H9 (cell line): ENCODE results near the gene CERS1. TPM values are rescaled to one million over a fixed set of nuclear protein-coding genes. Genes with fewer than 3 reads are reported as not detected.

Experiments used
- DNase-seq: peaks from one replicate; pipeline ENCODE4 v3.0.0-alpha.2; 2017
- H2AFZ ChIP-seq: one replicate; pipeline ENCODE4 v1.6.1; 2013; ENCODE audit warnings: mild to moderate bottlenecking, low read length, control low read depth, moderate library complexity
- H2AK5ac ChIP-seq: 2 replicates; pipeline ENCODE4 v1.6.1; 2013; ENCODE audit warnings: low read length, control low read depth, mixed read lengths; ENCODE audit not compliant: insufficient read length
- H2BK120ac ChIP-seq: one replicate; pipeline ENCODE4 v1.6.1; 2013; ENCODE audit warnings: low read depth, mild to moderate bottlenecking, low read length, control low read depth, inconsistent platforms; ENCODE audit not compliant: poor library complexity, severe bottlenecking
- H2BK12ac ChIP-seq: 2 replicates; pipeline ENCODE4 v1.6.1; 2013; ENCODE audit warnings: low read length, control low read depth, mixed read lengths, low read depth; ENCODE audit not compliant: insufficient read length
- H2BK15ac ChIP-seq: 2 replicates; pipeline ENCODE4 v1.6.1; 2013; ENCODE audit warnings: low read depth, low read length, control low read depth
- H2BK20ac ChIP-seq: one replicate; pipeline ENCODE4 v1.6.1; 2013; ENCODE audit warnings: low read depth, mild to moderate bottlenecking, low read length, control low read depth, inconsistent platforms; ENCODE audit not compliant: poor library complexity, severe bottlenecking
- H2BK5ac ChIP-seq: 2 replicates; pipeline ENCODE4 v1.6.1; 2013; ENCODE audit warnings: low read length, control low read depth, mixed read lengths; ENCODE audit not compliant: insufficient read length
- H3K14ac ChIP-seq: 2 replicates; pipeline ENCODE4 v1.6.1; 2013; ENCODE audit warnings: low read length, control low read depth; ENCODE audit not compliant: insufficient read depth
- H3K18ac ChIP-seq: 2 replicates; pipeline ENCODE4 v1.6.1; 2013; ENCODE audit warnings: low read depth, mild to moderate bottlenecking, mixed read lengths, low read length, control low read depth; ENCODE audit not compliant: insufficient read length
- H3K23ac ChIP-seq: 2 replicates; pipeline ENCODE4 v1.6.1; 2013; ENCODE audit warnings: low read length, control low read depth, mixed read lengths, low read depth; ENCODE audit not compliant: insufficient read length
- H3K23me2 ChIP-seq: 2 replicates; pipeline ENCODE4 v1.6.1; 2013; ENCODE audit warnings: low read depth, mild to moderate bottlenecking, mixed read lengths, low read length, control low read depth; ENCODE audit not compliant: insufficient read length, poor library complexity, severe bottlenecking
- H3K27ac ChIP-seq: 2 replicates; pipeline ENCODE4 v1.5.1; 2013; ENCODE audit warnings: low read length, control low read depth, mixed read lengths, low read depth; ENCODE audit not compliant: insufficient read length
- H3K27me3 ChIP-seq: 2 replicates; pipeline ENCODE4 v1.6.1; 2013; ENCODE audit warnings: low read length, control low read depth, inconsistent platforms; ENCODE audit not compliant: insufficient read depth
- H3K4ac ChIP-seq: 2 replicates; pipeline ENCODE4 v1.6.1; 2013; ENCODE audit warnings: low read depth, mild to moderate bottlenecking, control low read depth, inconsistent platforms, low read length, moderate library complexity
- H3K4me1 ChIP-seq: 2 replicates; pipeline ENCODE4 v1.6.1; 2013; ENCODE audit warnings: low read length, control low read depth, inconsistent platforms; ENCODE audit not compliant: insufficient read depth
- H3K4me2 ChIP-seq: 2 replicates; pipeline ENCODE4 v1.6.1; 2013; ENCODE audit warnings: low read length, control low read depth, mixed read lengths; ENCODE audit not compliant: insufficient read length, insufficient read depth
- H3K56ac ChIP-seq: 2 replicates; pipeline ENCODE4 v1.6.1; 2013; ENCODE audit warnings: low read depth, mild to moderate bottlenecking, mixed read lengths, low read length, control low read depth; ENCODE audit not compliant: insufficient read length
- H3K79me1 ChIP-seq: 2 replicates; pipeline ENCODE4 v1.6.1; 2013; ENCODE audit warnings: low read depth, mild to moderate bottlenecking, moderate library complexity, low read length, control low read depth, inconsistent platforms; ENCODE audit not compliant: insufficient read depth, poor library complexity, severe bottlenecking
- H3K79me2 ChIP-seq: 2 replicates; pipeline ENCODE4 v1.6.1; 2013; ENCODE audit warnings: low read length, control low read depth, inconsistent platforms; ENCODE audit not compliant: insufficient read depth
- H3K9ac ChIP-seq: 2 replicates; pipeline ENCODE4 v1.6.1; 2013; ENCODE audit warnings: low read length, control low read depth, mixed read lengths; ENCODE audit not compliant: insufficient read length; ENCODE audit errors: extremely low read depth
- H3K9me3 ChIP-seq: one replicate; pipeline ENCODE4 v1.6.1; 2013; ENCODE audit warnings: low read depth, low read length, inconsistent platforms; ENCODE audit not compliant: control insufficient read depth
- H3T11ph ChIP-seq: one replicate; pipeline ENCODE4 v1.6.1; 2013; ENCODE audit warnings: mild to moderate bottlenecking, low read length, control low read depth, inconsistent platforms
- H4K20me1 ChIP-seq: one replicate; pipeline ENCODE4 v1.6.1; 2013; ENCODE audit not compliant: control insufficient read depth, insufficient read length, insufficient read depth
- H4K5ac ChIP-seq: 2 replicates; pipeline ENCODE4 v1.6.1; 2013; ENCODE audit warnings: low read depth, mild to moderate bottlenecking, mixed read lengths, low read length, control low read depth; ENCODE audit not compliant: insufficient read length
- H4K8ac ChIP-seq: replicated peaks from 2 replicates; pipeline ENCODE4 v1.6.1; 2013; ENCODE audit warnings: low read length, control low read depth, mixed read lengths, low read depth; ENCODE audit not compliant: insufficient read length
- H4K91ac ChIP-seq: 2 replicates; pipeline ENCODE4 v1.6.1; 2013; ENCODE audit warnings: low read depth, mild to moderate bottlenecking, moderate library complexity, mixed read lengths, low read length, control low read depth; ENCODE audit not compliant: insufficient read length
- H3K27ac Mint-ChIP-seq, 3 experiments: 2 replicates in 2 of 3; 3 replicates in 1 of 3; pipeline ENCODE4 v1.8.0; 2020 to 2021; ENCODE audit warnings: mixed read lengths in 3 of 3, mild to moderate bottlenecking in 1 of 3, moderate library complexity in 1 of 3
- H3K27me3 Mint-ChIP-seq: 2 replicates; pipeline ENCODE4 v1.8.0; 2021; ENCODE audit warnings: low read depth, mild to moderate bottlenecking, moderate library complexity, mixed read lengths
- H3K36me3 Mint-ChIP-seq, 3 experiments: 2 replicates in 2 of 3; 3 replicates in 1 of 3; pipeline ENCODE4 v1.8.0; 2020 to 2021; ENCODE audit warnings: low read depth in 3 of 3, mixed read lengths in 3 of 3; ENCODE audit not compliant: insufficient read depth in 1 of 3
- H3K4me1 Mint-ChIP-seq, 2 experiments: 2 replicates each; pipeline ENCODE4 v1.8.0; 2020; ENCODE audit warnings: mixed read lengths in 2 of 2
- H3K4me3 Mint-ChIP-seq, 2 experiments: 2 replicates in 1 of 2; 3 replicates in 1 of 2; pipeline ENCODE4 v1.8.0; 2020 to 2021; ENCODE audit warnings: mild to moderate bottlenecking in 2 of 2, mixed read lengths in 2 of 2, moderate library complexity in 1 of 2
- H3K9me3 Mint-ChIP-seq, 2 experiments: 2 replicates in 1 of 2; 3 replicates in 1 of 2; pipeline ENCODE4 v1.8.0; 2020; ENCODE audit warnings: mild to moderate bottlenecking in 2 of 2, mixed read lengths in 2 of 2, moderate library complexity in 1 of 2
- CTCF ChIP-seq: fragments of 200-600 bp; sonication (generic); conservative IDR thresholded peaks from 3 replicates; pipeline ENCODE4 v1.8.0; 2021; ENCODE audit warnings: antibody characterized with exemption, mild to moderate bottlenecking
- WGBS: extraction: QIAGEN DNeasy Blood & Tissue Kit; methylation state at CpG from one replicate; pipeline ENCODE4 v1.1.7; 2013; ENCODE audit warnings: missing lambda C conversion rate, low lambda C conversion rate, mixed read lengths; ENCODE audit not compliant: insufficient read length; ENCODE audit errors: extremely low coverage; 5-methylcytosine and 5-hydroxymethylcytosine counted together
- total RNA-seq: library from RNA; stranded (reverse); gene quantifications from 2 replicates; pipeline ENCODE4 v1.2.1, GENCODE V29; 2021

The CERS1 gene
- total RNA-seq, 1 experiment from 2014 or later, result 19.3 TPM

DNA sequence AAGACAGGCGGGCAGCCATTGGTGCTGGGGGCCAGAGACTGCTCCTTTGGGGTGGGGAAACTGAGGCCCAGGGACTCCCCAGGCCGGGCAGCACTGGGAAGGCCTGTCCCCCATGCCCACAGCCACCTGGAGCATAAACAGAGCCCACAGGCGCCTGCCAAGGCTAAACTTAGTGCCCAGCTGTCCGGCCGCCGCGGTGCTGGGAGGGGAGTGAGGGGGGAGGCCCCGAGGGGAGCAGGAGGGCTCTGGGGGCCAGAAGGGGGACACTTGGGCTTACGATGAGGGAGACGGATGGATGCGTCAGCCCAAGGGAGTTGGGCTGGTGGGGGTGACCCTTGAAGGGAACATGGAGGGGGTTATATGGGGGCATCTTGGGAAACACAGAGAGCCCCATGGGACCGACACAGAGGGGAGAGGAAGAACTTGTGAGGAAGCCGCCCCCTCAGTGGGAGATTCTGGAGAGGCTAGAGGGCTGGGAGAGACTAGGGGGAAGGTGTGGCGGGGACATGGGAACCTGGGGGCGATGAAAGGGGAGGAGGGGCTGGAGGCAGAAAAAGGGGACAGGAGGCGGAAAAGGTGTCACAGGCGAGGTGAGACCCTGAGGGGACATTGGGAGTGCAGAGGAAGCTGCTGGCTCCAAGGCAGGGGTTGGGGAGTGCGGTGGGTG, 2.2 kb downstream of the CERS1 start:
- no peak overlapping the region for H3K18ac ChIP-seq
- no peak overlapping the region; the same call in 1 of the 2 replicates for H3K14ac ChIP-seq
- no peak overlapping the region for H4K8ac ChIP-seq
- peaks cover 7% of the 10 kb centered on the region for H3K23me2 ChIP-seq
- H2BK20ac ChIP-seq, result no peak overlapping the region
- no peak overlapping the region for H3K4ac ChIP-seq
- H4K5ac ChIP-seq, result no peak overlapping the region
- H2AFZ ChIP-seq, result no peak overlapping the region
- no peak overlapping the region for H2AK5ac ChIP-seq
- Mint-ChIP-seq H3K27ac (no peak overlapping the region), H3K9me3 (no peaks in the 10 kb centered on the region), H3K36me3 (peaks cover 0 to 7% (median 0%) of the 10 kb centered on the region in 3 experiments; a peak in 5 of 7 replicates), H3K4me1 (peaks cover 0 to 10% of the 10 kb centered on the region in 2 experiments; a peak in 1 of 4 replicates), H3K27me3 (peaks cover 17% of the 10 kb centered on the region), H3K4me3 (peak overlapping the region in 1 of 2 experiments; percentile 35; a peak in 1 of 5 replicates)
- H3K9me3 ChIP-seq, result no peaks in the 10 kb centered on the region
- WGBS, result no CpG with 5 or more reads among the region's 18 CpGs
- H3K27ac ChIP-seq, result no peak overlapping the region
- no peak overlapping the region for H3T11ph ChIP-seq
- no peaks in the 10 kb centered on the region; the same call in 1 of the 2 replicates for H3K27me3 ChIP-seq
- no peak for TF ChIP-seq CTCF
- H3K56ac ChIP-seq, result no peak overlapping the region
- H4K91ac ChIP-seq, result no peak overlapping the region
- no peak overlapping the region for H2BK15ac ChIP-seq
- H2BK5ac ChIP-seq, result no peak overlapping the region
- DNase-seq, result no peak
- no peaks in the 10 kb centered on the region for H3K79me2 ChIP-seq
- no peak overlapping the region for H2BK120ac ChIP-seq
- no peak overlapping the region for H3K4me2 ChIP-seq
- no peak overlapping the region for H2BK12ac ChIP-seq
- no peaks in the 10 kb centered on the region for H4K20me1 ChIP-seq
- H3K79me1 ChIP-seq, result no peaks in the 10 kb centered on the region
- no peaks in the 10 kb centered on the region for H3K4me1 ChIP-seq
- H3K9ac ChIP-seq, result no peak overlapping the region
- no peak overlapping the region for H3K23ac ChIP-seq
